Islet of Langerhans (tissue), 1 donor: Measurements from ENCODE around the gene GRB7.
"Not testable (repeated sequence)": the region's sequence is repeated elsewhere in the genome, so short reads cannot be mapped to it uniquely, and the experiment has no call there.

ENCODE experiments used
- FAIRE-seq: peaks from one replicate; lab custom pipeline; 2011; peaks lifted over from hg19 to GRCh38; lab: Jason Lieb, UNC

Gene GRB7

DNA sequence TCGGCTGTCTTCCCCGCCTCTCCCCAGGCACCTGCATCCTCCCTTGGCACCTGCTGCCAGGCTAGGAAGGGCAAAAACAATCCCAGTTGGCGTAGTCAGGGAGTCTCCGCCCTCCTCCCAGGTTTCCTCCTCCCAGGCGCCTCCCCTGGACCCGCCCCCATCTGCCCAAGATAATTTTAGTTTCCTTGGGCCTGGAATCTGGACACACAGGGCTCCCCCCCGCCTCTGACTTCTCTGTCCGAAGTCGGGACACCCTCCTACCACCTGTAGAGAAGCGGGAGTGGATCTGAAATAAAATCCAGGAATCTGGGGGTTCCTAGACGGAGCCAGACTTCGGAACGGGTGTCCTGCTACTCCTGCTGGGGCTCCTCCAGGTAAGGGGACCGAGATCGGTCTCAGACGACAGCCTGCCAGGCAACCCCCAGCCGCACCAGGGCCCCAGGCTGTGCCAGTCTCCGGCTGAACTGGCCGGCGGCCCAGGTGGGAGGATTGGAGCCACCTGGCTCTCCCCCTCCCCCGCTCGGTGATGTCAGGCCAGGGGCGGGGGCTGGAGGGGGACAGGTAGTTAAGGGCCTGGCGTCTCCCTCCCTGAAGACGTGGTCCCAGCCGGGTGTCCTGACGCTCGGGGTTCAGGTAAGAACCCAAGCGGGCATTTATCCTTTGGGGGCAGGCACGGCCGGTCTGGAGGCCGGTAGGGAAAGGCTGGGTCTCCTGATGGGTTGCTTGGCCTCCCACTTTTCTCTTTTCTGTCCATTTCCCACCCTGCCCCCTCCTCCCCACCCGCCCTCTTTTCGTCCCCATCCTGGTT lies at the start of gene GRB7:
GRB7 (plus strand) TSS at position 179 of the 808 bp plus-strand sequence. CDS start 4,364 bp downstream, outside the sequence.
- no peak for FAIRE-seq

DNA sequence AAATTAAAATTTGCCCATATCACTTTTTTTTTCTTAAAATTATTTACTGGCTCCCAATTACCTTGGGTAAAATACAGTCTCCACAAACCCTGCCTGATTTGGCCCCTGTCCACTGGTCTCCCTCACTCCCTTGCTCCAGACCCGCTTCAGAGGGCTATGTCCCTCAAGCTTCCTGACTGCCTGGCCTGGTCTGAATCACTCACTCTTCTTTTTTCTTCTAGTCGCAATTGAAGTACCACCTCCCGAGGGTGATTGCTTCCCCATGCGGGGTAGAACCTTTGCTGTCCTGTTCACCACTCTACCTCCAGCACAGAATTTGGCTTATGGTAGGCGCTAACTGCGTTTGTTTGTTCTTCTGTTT lies 49.3 kb upstream of the GRB7 start:
- no peak for FAIRE-seq

- no peak for FAIRE-seq
Observed at GRCh38 chr17:39688945-39689344, 48.8 kb upstream of the GRB7 start.

DNA sequence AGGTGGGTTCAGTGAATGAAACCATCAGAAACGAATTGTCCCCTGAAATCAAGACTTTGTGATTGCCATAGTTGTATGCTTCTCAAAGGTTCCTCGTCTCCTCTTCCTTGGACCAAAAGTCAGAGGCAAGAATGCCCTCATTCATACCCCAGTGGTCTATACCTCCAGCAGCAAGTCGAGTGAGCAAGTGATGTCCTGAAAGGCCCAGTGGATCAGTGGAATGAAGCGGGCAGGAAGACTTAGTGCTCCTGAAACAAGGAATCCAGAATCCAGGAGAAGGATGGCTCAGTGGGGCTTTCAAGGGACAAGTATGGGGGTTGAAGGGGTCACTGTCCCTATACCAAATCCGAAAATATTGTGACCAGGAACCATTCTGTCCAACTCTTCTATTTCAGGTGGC lies 43.1 kb upstream of the GRB7 start:
- FAIRE-seq, result no peak

DNA sequence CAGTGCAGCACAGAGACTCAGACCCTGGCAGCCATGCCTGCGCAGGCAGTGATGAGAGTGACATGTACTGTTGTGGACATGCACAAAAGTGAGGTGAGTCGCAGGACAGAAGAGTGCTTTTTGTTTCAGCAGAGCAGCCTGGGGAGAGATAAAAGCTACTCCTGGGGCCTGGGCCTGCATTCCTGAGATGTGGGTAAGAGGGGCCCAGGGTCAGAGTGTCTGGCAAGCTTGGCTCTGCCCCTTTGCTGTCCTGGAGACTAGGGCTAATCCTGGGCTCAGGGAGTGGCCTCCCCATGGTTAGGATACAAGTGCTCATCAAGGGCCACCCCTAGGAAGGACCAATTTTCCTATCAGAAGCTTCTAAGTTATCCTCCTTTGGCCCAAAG lies 42.7 kb upstream of the GRB7 start:
- FAIRE-seq, result no peak

GRCh38 chr17:39696731-39697130 lies 41.0 kb upstream of the GRB7 start:
- no peak for FAIRE-seq

- no peak for FAIRE-seq
Observed at GRCh38 chr17:39697961-39698360, 39.8 kb upstream of the GRB7 start.

DNA sequence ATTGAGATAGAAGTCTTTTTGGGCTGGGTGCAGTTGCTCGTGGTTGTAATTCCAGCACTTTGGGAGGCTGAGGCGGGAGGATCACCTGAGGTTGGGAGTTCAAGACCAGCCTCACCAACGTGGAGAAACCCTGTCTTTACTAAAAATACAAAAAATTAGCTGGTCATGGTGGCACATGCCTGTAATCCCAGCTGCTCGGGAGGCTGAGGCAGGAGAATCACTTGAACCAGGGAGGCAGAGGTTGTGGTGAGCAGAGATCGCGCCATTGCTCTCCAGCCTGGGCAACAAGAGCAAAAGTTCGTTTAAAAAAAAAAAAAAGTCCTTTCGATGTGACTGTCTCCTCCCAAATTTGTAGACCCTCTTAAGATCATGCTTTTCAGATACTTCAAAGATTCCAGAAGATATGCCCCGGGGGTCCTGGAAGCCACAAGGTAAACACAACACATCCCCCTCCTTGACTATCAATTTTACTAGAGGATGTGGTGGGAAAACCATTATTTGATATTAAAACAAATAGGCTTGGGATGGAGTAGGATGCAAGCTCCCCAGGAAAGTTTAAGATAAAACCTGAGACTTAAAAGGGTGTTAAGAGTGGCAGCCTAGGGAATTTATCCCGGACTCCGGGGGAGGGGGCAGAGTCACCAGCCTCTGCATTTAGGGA lies 38.5 kb upstream of the GRB7 start:
- not testable (repeated sequence) for FAIRE-seq

DNA sequence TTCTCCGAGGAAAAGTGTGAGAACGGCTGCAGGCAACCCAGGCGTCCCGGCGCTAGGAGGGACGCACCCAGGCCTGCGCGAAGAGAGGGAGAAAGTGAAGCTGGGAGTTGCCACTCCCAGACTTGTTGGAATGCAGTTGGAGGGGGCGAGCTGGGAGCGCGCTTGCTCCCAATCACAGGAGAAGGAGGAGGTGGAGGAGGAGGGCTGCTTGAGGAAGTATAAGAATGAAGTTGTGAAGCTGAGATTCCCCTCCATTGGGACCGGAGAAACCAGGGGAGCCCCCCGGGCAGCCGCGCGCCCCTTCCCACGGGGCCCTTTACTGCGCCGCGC lies 38.0 kb upstream of the GRB7 start, which contains the start of gene ERBB2:
ERBB2 (plus strand) TSS at position 247 of the 330 bp plus-strand sequence. CDS start 175 bp downstream, outside the sequence.
- FAIRE-seq, result no peak

- FAIRE-seq, result no peak
Observed at GRCh38 chr17:39700148-39700987, 37.4 kb upstream of the GRB7 start.

GRCh38 chr17:39701012-39701783 lies 36.5 kb upstream of the GRB7 start:
- no peak for FAIRE-seq

DNA sequence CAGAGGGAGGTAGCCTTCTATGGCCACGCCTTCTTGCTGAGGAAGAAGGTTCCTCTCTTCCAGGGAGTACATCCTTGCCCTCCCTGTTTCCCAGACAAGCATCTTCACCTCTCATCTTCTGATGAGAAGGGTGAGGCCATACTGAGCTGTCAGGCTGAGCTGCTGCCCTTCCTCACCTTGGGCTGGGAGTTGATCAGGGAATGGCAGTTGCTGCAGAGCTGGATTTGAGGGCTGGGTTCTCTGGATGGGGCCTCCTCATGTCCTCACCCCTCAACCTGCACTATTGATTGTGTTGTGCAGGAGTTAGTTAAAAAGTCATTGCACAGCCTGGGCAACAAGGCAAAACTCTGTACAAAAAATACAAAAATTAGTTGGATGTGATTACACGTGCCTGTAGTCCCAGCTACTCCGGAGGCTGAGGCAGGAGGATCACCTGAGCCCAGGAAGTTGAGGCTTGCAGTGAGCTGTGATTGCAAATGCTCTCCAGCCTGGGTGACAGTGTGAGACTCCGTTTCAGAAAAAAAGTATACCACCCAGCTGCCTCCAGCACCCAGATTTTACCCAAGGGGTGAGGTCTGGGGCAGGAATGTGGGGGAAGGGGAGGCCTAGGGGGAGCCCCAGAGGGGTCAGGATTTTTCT lies 35.8 kb upstream of the GRB7 start:
- no peak for FAIRE-seq

DNA sequence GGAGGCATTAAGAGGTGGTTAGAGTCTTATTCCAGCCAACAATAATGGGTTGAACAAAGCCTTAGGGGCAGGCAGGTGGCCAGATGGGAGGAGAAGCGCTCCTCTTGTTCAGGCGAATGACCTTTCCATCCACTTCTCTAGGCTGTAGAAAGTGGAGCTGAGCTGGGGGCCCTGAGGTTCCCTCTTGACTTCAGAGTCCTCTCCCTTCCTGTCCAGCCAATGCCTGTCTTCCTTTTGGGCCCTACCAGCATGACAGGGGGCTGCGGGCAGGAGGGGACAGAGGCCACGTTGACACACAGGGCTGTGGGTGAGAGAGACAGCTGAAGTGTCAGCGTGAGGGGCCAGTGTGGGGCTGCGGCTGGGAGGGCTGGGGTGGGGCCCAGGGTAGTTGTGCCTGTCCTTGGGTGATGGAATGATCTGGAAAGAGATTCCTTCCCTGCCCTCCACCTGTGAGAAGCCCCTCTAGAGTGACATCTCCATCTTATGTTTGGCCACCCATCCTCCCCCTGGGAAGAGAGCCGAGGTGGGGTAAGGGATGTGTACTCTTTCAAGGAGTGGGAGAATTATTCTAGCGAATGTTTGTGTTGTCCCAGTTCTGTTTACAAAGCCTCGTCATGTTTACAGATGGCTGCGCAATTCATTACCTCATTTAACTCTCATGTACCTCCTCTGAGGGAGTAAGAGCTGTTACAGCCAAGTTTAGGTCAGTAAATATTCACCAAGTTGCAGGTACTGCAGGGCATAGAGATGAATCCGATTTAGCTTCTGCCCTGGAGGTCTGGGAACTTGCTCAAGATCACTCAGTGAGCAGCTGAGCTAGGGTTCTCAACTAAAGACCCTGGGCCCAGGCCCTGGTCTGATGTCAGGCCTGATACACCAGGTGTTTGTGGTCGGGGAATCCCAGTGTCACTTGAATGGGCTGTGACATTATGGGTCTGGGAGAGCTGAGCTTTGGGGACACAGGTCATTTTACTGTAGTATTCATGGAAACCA lies 34.5 kb upstream of the GRB7 start:
- no peak for FAIRE-seq

DNA sequence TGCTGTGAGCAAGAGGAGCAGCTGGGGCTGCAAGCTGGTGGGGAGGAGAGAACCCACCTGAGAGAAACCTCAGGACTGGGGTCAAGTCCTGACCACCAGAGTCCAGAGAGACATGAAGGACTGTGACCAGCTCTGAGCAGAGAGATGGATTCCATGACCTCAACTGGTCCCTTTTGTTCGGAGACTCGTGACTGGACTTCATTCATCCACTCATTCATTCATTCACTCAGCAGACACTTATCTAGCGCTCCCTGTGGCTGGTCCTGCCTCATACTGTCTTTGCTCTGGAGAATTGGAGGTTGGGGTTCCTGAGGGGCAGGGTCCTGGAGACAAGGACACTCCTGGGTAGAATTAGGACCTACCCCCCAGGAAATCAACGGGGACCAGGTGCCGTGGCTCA lies 33.8 kb upstream of the GRB7 start:
- FAIRE-seq, result no peak

DNA sequence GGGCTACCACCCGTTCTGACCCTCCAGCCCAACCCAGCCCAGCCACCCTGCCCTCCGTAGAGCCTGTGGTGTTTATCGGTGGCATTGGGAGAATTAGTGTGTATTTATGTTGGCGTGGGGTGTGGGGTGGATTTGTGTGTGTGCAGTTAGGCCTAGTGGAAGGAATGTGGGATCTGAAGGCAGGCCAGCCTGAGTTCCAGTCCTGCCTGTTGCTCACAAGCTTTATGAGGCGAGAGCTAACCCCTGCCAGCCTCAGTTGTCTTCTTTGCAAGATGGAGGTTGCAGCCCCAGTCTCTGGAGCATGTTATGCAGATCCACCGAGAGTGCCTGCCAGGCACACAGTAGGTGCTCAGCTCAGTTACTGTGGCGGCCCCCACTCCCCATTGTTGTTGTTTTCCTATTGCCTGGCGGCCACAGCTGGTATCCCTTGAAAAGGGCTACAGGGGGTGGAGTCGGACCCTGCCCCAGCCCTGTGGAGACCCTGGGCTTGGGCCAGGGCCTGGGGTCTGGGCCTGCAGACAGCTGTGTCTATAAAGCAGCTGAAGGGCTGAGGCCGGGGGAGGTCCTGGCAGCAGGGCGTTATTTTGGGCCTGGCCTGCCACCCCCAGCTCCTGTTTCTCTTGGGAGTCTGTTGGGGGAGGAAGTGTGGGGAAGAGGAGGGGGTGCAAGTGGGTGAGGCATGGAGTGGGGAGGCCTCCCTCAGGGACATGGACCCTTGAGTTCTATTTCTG lies 32.8 kb upstream of the GRB7 start:
- FAIRE-seq, result no peak

DNA sequence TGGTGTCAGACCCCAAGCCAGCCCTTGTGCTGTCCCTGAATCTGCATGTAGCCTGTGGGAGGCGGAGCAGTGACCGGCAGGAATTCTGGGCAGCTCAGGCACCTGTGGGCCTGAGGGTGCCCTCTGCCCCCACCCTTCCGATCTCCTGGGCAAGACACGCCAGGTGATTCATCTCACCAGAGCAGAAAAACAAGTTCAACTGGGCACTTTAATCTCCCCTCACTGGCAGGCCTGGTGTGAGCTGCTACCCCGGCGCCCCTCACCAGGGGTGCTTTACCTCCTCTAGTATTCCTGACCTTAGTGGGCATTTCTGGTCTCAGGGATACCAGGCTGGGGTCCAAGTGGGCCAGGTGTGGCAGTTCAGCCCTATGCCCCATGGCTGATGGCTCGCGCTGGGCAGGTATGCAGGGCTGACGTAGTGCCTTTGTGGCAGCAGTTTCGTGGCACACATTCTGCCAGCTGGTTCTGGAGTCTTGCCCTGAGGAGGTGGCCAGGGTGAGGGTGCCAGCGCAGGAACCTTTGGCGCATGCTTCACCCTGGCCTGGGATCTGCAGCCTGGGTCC lies 31.9 kb upstream of the GRB7 start:
- no peak for FAIRE-seq

DNA sequence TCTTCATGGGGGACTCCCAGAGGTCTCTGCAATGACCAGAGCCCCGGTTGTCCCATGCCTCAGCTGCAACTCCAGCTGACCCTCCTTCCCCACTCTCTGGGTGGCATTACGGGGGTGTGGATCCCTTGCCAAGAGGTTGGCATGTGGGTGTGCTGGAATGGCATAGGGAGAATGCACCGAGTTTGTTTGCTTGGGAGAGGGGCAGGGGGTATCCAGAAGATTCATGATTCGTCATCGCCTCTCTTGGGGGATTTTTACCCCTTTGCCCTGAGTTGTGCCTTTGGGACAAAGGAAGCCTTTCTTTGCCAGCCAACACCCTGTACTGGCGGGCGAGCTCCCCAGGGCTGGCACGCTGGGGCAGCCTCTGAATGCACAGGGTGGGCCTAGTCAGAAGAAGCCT lies 31.4 kb upstream of the GRB7 start:
- FAIRE-seq, result no peak

DNA sequence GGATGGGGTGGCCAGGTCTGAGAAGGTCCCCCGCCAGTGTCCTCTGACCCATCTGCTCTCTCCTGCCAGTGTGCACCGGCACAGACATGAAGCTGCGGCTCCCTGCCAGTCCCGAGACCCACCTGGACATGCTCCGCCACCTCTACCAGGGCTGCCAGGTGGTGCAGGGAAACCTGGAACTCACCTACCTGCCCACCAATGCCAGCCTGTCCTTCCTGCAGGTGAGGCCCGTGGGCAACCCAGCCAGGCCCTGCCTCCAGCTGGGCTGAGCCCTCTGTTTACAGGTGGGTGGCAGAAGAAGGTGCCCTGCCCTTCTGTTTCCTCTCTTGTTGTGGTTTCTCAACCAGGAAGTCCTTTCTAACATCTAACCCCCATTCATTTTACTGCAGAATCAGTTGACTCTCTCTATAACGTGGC lies 30.8 kb upstream of the GRB7 start:
- no peak for FAIRE-seq

GRCh38 chr17:39709319-39709997 lies 28.3 kb upstream of the GRB7 start:
- no peak for FAIRE-seq
